ENCODE results near the gene SLC48A1.

GRCh38 chr12:47753021-47754001 is 19.7 kb upstream of the SLC48A1 start:
- no peak for TF ChIP-seq CTCF (IDR thresholded peaks at IDR 0.05; ENCODE audit: insufficient read depth, low read length)
- TF ChIP-seq REST (IDR thresholded peaks at IDR 0.05; ENCODE audit: insufficient replicate concordance, low read depth): no peak
